ENCODE results near the gene ZNF276.

DNA sequence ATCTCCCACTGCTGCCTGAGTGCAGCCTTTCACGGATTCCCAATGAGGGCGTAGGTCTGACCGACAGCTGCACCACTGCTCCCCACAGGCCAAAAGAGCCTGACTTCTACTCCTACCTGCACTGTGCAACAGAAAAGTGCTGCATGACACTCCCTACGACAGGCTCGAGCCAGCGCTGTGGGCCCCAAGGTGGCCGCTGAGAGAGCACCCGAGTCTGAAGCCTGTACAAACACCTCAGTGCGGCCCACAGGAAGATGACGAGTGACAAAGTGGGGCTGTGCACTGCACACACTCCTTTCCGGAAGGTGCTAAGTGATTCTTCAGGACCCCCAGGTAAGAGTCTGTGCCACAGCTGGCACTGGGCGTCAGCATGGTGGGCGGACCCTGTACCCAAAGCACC, 53.9 kb downstream of the ZNF276 start:
- TF ChIP-seq, protein P1, sequence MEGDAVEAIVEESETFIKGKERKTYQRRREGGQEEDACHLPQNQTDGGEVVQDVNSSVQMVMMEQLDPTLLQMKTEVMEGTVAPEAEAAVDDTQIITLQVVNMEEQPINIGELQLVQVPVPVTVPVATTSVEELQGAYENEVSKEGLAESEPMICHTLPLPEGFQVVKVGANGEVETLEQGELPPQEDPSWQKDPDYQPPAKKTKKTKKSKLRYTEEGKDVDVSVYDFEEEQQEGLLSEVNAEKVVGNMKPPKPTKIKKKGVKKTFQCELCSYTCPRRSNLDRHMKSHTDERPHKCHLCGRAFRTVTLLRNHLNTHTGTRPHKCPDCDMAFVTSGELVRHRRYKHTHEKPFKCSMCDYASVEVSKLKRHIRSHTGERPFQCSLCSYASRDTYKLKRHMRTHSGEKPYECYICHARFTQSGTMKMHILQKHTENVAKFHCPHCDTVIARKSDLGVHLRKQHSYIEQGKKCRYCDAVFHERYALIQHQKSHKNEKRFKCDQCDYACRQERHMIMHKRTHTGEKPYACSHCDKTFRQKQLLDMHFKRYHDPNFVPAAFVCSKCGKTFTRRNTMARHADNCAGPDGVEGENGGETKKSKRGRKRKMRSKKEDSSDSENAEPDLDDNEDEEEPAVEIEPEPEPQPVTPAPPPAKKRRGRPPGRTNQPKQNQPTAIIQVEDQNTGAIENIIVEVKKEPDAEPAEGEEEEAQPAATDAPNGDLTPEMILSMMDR (conservative IDR thresholded peaks at IDR 0.05 in 1 of 2, IDR thresholded peaks at IDR 0.05 in 1 of 2; ENCODE audit: low read depth in 1 of 2, low read length in 2 of 2), result no peak
- no peak for TF ChIP-seq EZH2 (IDR thresholded peaks at IDR 0.05; ENCODE audit: low read length, missing control alignments)
